NCI-H128 (cell line): ENCODE results near the gene ATP8B4.

ENCODE experiments used
- DNase-seq: peaks from one replicate; lab custom pipeline; 2025; ENCODE audit not compliant: unreplicated experiment; lab: John Stamatoyannopoulos, UW

The ATP8B4 gene

GRCh38 chr15:50024281-50024680 lies 94.8 kb downstream of the ATP8B4 start:
- DNase-seq: no peak

GRCh38 chr15:50018491-50018890 lies 100.5 kb downstream of the ATP8B4 start:
- no peak for DNase-seq

GRCh38 chr15:50017522-50017921 lies 101.5 kb downstream of the ATP8B4 start:
- no peak for DNase-seq

- DNase-seq: no peak
Observed at GRCh38 chr15:50016951-50017350, 102.1 kb downstream of the ATP8B4 start.

- no peak for DNase-seq
Observed at GRCh38 chr15:50012790-50013189, 106.2 kb downstream of the ATP8B4 start.

GRCh38 chr15:50009634-50010033 lies 109.4 kb downstream of the ATP8B4 start:
- DNase-seq: no peak

GRCh38 chr15:50003786-50004334 lies 115.2 kb downstream of the ATP8B4 start:
- peak; percentile 5 for DNase-seq

- no peak for DNase-seq
Observed at GRCh38 chr15:49991587-49991986, 127.4 kb downstream of the ATP8B4 start.

GRCh38 chr15:49990835-49991545 lies 128.0 kb downstream of the ATP8B4 start:
- no peak for DNase-seq

GRCh38 chr15:49989498-49989897 lies 129.5 kb downstream of the ATP8B4 start:
- DNase-seq: no peak

GRCh38 chr15:49988766-49989165 lies 130.3 kb downstream of the ATP8B4 start:
- DNase-seq: no peak

- DNase-seq: no peak
Observed at GRCh38 chr15:49987896-49988295, 131.1 kb downstream of the ATP8B4 start.

- no peak for DNase-seq
Observed at GRCh38 chr15:49987198-49987785, 131.7 kb downstream of the ATP8B4 start.

GRCh38 chr15:49986326-49986725 lies 132.7 kb downstream of the ATP8B4 start:
- no peak for DNase-seq

GRCh38 chr15:49985463-49985862 lies 133.6 kb downstream of the ATP8B4 start:
- no peak for DNase-seq

GRCh38 chr15:49984436-49984835 lies 134.6 kb downstream of the ATP8B4 start:
- no peak for DNase-seq

GRCh38 chr15:49982584-49982983 lies 136.4 kb downstream of the ATP8B4 start:
- no peak for DNase-seq

- DNase-seq: no peak
Observed at GRCh38 chr15:49979705-49980382, 139.2 kb downstream of the ATP8B4 start.

- no peak for DNase-seq
Observed at GRCh38 chr15:49978121-49978520, 140.9 kb downstream of the ATP8B4 start.

- DNase-seq: no peak
Observed at GRCh38 chr15:49977306-49977705, 141.7 kb downstream of the ATP8B4 start.

GRCh38 chr15:49964551-49964950 lies 154.5 kb downstream of the ATP8B4 start:
- DNase-seq: no peak

- DNase-seq: no peak
Observed at GRCh38 chr15:49964061-49964460, 155.0 kb downstream of the ATP8B4 start.
